ENCODE measurements around the gene IRF3.

Gene IRF3

DNA sequence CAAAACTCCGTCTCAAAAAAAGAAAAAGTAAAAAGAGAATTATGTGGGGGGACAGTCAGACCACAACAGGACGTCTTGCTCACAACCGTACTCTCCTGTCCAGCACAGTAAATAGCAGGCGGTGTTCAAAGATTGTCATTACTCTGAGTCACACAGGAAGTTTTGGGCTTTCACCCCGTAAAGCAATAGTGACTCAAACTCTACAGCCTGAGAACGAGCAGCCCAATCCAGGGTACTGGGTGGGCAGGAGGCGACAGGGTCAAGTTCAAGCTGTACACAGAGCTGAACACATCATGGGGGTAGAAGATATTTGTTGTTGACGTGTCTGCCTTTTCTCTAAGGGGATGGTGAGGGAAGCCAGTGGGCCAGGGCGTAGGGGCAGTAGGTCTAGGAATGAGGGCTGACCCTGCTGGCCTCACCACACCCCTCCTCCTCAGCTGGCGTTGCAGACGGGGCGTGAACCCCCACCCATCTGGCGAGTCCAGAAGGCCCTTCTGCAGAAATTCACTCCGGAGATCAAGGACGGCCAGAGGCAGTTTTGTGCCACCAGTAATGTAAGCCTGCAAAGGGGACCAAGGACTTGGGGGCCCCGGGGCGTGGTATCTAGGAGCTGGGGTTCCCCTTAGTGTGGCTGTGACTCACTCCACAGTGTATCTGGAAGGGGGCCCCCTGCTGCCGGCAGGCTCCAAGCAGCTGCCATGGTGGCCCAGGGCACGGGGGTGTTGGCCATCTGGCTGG is 51.4 kb downstream of the IRF3 start:
- no peak for DNase-seq

DNA sequence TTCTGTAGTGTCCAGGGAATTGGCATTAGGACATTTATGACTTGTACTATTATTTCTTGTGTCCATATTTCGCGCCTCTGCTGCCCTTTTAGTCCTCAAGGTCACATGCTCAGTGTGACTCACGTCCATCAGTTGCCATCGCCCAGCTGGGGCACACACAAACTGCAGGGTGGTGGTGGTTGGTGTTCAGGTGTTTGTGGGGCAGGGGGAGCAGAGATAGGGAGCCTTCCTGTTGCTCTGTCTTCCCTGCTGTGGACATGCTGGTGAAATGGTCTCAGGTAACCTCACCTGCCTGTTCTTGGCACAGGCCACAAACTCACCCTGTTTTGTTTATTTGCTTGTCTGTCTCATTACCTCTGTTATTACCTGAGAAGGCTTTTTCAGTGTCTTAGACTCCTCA is 52.3 kb downstream of the IRF3 start:
- no peak for DNase-seq

Measured in NCI-H2107 (cell line).